ENCODE data around the gene PNKP. TPM values are rescaled to one million over a fixed set of nuclear protein-coding genes. Genes with fewer than 3 reads are reported as not detected.

The PNKP gene
- total RNA-seq, 1 experiment from 2014 or later = 90.3 TPM

- no peaks in the 10 kb centered on the region for H3K4me1 Mint-ChIP-seq (ENCODE audit: insufficient read depth, unreplicated experiment)
- no peak overlapping the region for H3K4me3 Mint-ChIP-seq (ENCODE audit: unreplicated experiment)
- no peaks in the 10 kb centered on the region for H3K9me3 Mint-ChIP-seq (ENCODE audit: unreplicated experiment)
- no peak overlapping the region for H3K27ac Mint-ChIP-seq (ENCODE audit: low read depth, unreplicated experiment)
- H3K36me3 Mint-ChIP-seq (ENCODE audit: insufficient read depth, unreplicated experiment) = peaks cover 82% of the 10 kb centered on the region
- intact Hi-C loops (cut with micrococcal nuclease) = no loop called here
- DNase-seq (ENCODE audit: unreplicated experiment) = no peak
- BruUV-seq (replicated peaks) = no TSS peak
- TF ChIP-seq CTCF (IDR thresholded peaks at IDR 0.05; ENCODE audit: unreplicated experiment) = no peak
- ChIA-PET CTCF (no interaction called here), POLR2A (interaction anchor here (1.3 kb wide), 1 partner anchor 9 kb away, joined by 4 read pairs; no protein-coding TSS in a partner anchor)
- H3K27me3 Mint-ChIP-seq (ENCODE audit: insufficient read depth, unreplicated experiment) = no peaks in the 10 kb centered on the region
Measured at GRCh38 chr19:49861107-49861506, 6.3 kb downstream of the PNKP start.

- POLR2A ChIA-PET = interaction anchor here (1.3 kb wide), 1 partner anchor 9 kb away, joined by 4 read pairs; no protein-coding TSS in a partner anchor
- CTCF ChIA-PET = no interaction called here
Measured at GRCh38 chr19:49860336-49861102, 6.9 kb downstream of the PNKP start.

GRCh38 chr19:49859682-49860335, 7.6 kb downstream of the PNKP start:
- no peak overlapping the region for H3K27ac Mint-ChIP-seq (ENCODE audit: low read depth, unreplicated experiment)
- no peaks in the 10 kb centered on the region for H3K9me3 Mint-ChIP-seq (ENCODE audit: unreplicated experiment)
- no peak overlapping the region for H3K4me3 Mint-ChIP-seq (ENCODE audit: unreplicated experiment)
- H3K4me1 Mint-ChIP-seq (ENCODE audit: insufficient read depth, unreplicated experiment) = no peaks in the 10 kb centered on the region
- TF ChIP-seq CTCF (IDR thresholded peaks at IDR 0.05; ENCODE audit: unreplicated experiment) = no peak
- no peak for DNase-seq (ENCODE audit: unreplicated experiment)
- ChIA-PET POLR2A (interaction anchor here (1.2 to 1.3 kb wide), 3 partner anchors 8 to 10 kb away, joined by 3 to 11 read pairs (median 4); partner anchors contain the start of gene PTOV1), CTCF (no interaction called here)
- BruUV-seq (replicated peaks) = no TSS peak
- no peaks in the 10 kb centered on the region for H3K27me3 Mint-ChIP-seq (ENCODE audit: insufficient read depth, unreplicated experiment)
- peaks cover 79% of the 10 kb centered on the region for H3K36me3 Mint-ChIP-seq (ENCODE audit: insufficient read depth, unreplicated experiment)
- intact Hi-C loops (cut with micrococcal nuclease) = loop anchor here (10.0 kb wide), 1 partner anchor 185 kb away; the partner anchor contains the start of gene PRMT1

More at GRCh38 chr19:49860336-49861102, 6.9 kb downstream of the PNKP start:
- TSS peak; percentile 33 for BruUV-seq (replicated peaks)
- DNase-seq (ENCODE audit: unreplicated experiment) = no peak
- TF ChIP-seq CTCF (IDR thresholded peaks at IDR 0.05; ENCODE audit: unreplicated experiment) = no peak
- Mint-ChIP-seq H3K27me3 (ENCODE audit: insufficient read depth, unreplicated experiment) (no peaks in the 10 kb centered on the region), H3K4me1 (ENCODE audit: insufficient read depth, unreplicated experiment) (no peaks in the 10 kb centered on the region), H3K9me3 (ENCODE audit: unreplicated experiment) (no peaks in the 10 kb centered on the region), H3K36me3 (ENCODE audit: insufficient read depth, unreplicated experiment) (peaks cover 82% of the 10 kb centered on the region), H3K27ac (ENCODE audit: low read depth, unreplicated experiment) (no peak overlapping the region), H3K4me3 (ENCODE audit: unreplicated experiment) (no peak overlapping the region)
- intact Hi-C loops (cut with micrococcal nuclease) = no loop called here
